CD4-positive, alpha-beta T cell treated with Interleukin-21 for 1 hour (primary cell): ENCODE results near the gene ACAD8.
"Not testable (repeated sequence)": the region's sequence is repeated elsewhere in the genome, so short reads cannot be mapped to it uniquely, and the experiment has no call there.

Experiments used
- DNase-seq: peaks from one replicate; pipeline ENCODE4 v3.0.0-alpha.2; 2020

Gene ACAD8

GRCh38 chr11:134240592-134240991 lies 12.8 kb upstream of the ACAD8 start:
- DNase-seq = no peak

GRCh38 chr11:134242376-134242775 lies 11.0 kb upstream of the ACAD8 start:
- no peak for DNase-seq

- DNase-seq = no peak
Observed at GRCh38 chr11:134243913-134244312, 9.5 kb upstream of the ACAD8 start.

- DNase-seq = peak; percentile 35
Observed at GRCh38 chr11:134244593-134244992, 8.8 kb upstream of the ACAD8 start.

GRCh38 chr11:134245434-134245833 lies 7.9 kb upstream of the ACAD8 start:
- no peak for DNase-seq

GRCh38 chr11:134246100-134246499 lies 7.3 kb upstream of the ACAD8 start:
- no peak for DNase-seq

GRCh38 chr11:134246678-134247077 lies 6.7 kb upstream of the ACAD8 start:
- no peak for DNase-seq

- DNase-seq = no peak
Observed at GRCh38 chr11:134248910-134249480, 4.4 kb upstream of the ACAD8 start.

GRCh38 chr11:134250246-134250645 lies 3.1 kb upstream of the ACAD8 start:
- DNase-seq = no peak

- no peak for DNase-seq
Observed at GRCh38 chr11:134250675-134251074, 2.7 kb upstream of the ACAD8 start.

GRCh38 chr11:134252346-134253187 lies 801 bp upstream of the ACAD8 start:
- DNase-seq = no peak

GRCh38 chr11:134254433-134255183 lies 1.2 kb downstream of the ACAD8 start:
- DNase-seq = no peak

GRCh38 chr11:134255184-134255561 lies 1.8 kb downstream of the ACAD8 start:
- DNase-seq = not testable (repeated sequence)

GRCh38 chr11:134257101-134257500 lies 3.7 kb downstream of the ACAD8 start:
- DNase-seq = no peak

- DNase-seq = no peak
Observed at GRCh38 chr11:134258577-134258976, 5.2 kb downstream of the ACAD8 start.

- no peak for DNase-seq
Observed at GRCh38 chr11:134260503-134260902, 7.1 kb downstream of the ACAD8 start.

- no peak for DNase-seq
Observed at GRCh38 chr11:134260983-134261382, 7.6 kb downstream of the ACAD8 start.

- peak; percentile 57 for DNase-seq
Observed at GRCh38 chr11:134261626-134262488, 8.5 kb downstream of the ACAD8 start.

GRCh38 chr11:134264966-134265764 lies 11.8 kb downstream of the ACAD8 start:
- no peak for DNase-seq

- no peak for DNase-seq
Observed at GRCh38 chr11:134266440-134266839, 13.1 kb downstream of the ACAD8 start.

GRCh38 chr11:134266841-134267251 lies 13.5 kb downstream of the ACAD8 start:
- no peak for DNase-seq

GRCh38 chr11:134267461-134267860 lies 14.1 kb downstream of the ACAD8 start:
- DNase-seq = no peak
